NCI-H526 (cell line): ENCODE measurements around the gene POLR3GL.
"Not testable (repeated sequence)": the region's sequence is repeated elsewhere in the genome, so short reads cannot be mapped to it uniquely, and the experiment has no call there.

Source experiments
- DNase-seq, 2 experiments: peaks; one replicate each; lab custom pipeline; 2025; lab: John Stamatoyannopoulos, UW

The POLR3GL gene, protein sequence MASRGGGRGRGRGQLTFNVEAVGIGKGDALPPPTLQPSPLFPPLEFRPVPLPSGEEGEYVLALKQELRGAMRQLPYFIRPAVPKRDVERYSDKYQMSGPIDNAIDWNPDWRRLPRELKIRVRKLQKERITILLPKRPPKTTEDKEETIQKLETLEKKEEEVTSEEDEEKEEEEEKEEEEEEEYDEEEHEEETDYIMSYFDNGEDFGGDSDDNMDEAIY

DNA sequence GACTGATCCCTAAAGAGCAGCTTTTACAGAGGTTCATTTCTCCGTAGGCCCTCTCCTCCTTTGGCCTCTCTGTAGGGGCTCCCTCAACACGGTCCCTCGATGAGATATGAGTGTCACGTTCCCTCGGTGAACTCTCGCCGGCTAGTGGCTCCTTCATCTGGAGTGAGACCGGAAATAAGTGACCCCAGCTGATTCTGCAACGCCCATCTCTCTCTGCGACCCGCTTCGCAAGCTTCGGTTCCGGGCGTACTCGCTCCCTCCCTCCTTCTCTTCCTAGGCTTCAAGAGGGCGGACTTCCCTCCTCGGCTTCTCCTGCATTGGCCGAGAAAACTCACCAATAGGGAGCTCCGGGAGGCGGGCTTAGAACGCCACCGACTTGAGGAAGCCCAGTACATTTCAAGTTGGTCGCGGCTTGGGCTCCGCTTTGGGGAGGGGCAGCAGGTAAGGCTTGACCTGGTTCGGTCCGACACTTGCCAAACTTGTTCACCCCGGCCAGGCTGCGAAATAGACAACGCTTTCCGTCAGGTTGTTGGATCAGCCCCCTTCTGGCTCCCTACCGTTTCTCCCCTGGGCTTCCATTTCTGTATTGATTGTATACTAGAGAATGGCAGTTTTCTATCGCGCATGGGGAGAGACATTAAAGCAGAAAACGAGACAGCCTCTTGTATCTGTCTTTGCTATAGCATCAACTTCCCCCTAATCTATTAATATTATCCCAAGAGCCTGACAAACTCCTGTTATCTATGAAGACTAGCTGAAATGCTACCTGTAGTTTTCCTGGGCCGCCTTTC is at the start of gene POLR3GL, which contains the start of gene ANKRD34A:
Gene POLR3GL, plus strand, starts transcription at position 363 of the 791 bp plus-strand sequence. CDS start 10,176 bp downstream, outside the sequence.
Gene ANKRD34A, minus strand, starts transcription at position 248 of the 791 bp plus-strand sequence. CDS start 2,816 bp downstream, outside the sequence.
- DNase-seq, result peak; percentile 99 to 100

DNA sequence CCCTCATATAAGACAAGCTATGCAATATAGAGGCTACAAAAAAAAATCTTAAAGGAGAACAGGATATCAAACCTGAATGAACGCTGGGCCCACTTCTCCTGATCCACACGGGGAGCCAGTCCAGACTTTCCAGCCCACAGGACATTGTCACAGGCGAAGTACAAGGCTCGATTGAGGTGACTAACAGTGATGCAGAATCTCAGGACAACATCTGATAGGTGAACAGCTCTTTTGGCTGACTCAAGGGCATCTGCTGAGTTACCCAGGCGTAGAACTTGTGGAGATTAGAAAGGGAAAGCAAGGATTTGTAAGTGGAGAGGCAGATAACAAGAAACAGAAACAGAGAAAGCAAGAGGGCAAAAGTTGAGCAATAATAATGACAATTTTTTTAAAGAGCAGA is 47.7 kb upstream of the POLR3GL start:
- DNase-seq, result no peak

DNA sequence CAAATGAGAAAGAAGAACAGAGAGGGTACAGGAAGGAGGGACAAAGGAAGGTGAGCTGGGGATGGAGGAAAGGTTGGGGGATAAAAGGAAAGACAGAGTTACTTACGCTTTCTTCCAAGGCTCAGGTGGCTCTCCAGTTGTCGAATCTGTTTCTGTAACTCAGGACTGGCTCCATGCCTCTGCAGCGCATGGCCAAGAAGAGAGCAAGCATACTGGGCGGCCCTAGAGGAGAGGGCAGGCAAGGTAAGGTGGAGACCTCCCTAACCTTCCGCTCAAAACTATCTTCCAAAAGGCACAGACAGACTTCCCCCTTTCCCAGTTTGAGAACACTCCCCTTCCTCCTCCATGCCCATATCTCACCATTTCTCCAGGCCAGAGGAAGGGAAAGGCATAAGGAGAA is 46.9 kb upstream of the POLR3GL start:
- no peak for DNase-seq

DNA sequence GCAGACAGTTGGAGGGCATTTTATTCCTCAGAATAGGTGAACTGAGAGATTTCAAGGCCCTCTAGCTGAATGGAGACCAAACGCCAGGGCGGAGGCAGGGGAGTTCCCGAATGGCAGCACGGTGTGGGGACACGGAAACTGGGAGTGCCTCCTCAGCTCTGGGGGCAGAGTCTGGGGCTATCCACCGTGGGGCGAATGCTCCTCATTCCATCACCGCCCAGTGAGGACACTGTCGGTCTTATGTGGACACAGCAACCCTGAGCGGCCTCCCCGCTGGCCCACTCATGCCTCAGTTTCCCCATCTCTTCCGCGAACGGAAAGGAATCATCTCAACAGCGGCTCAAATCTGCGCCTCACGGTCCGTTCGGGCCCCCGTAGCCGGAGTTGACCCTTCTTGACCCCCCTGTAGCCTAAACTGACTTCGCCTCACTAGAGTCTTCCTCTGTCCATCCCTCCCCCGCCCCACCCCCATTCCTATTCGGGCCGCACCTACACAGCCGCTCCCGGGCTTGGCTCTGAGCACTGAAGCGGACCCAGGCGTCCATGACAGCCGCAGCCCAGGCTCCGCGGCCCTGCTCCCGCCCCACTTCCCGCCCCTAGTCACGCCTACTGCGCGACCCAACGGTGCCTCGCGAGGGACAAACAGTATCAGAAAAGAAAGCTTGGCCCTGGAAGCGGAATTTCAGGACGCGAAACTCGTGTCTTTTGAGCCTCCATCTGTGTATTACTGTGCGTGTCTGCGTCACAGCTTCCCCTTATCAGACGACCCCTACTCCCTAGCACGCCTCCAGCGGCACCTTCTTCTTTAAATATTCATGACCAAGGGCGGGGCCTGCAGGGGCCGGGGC is 46.1 kb upstream of the POLR3GL start, which contains the start of gene PEX11B:
Gene PEX11B, minus strand, starts transcription at position 574 of the 848 bp plus-strand sequence. Its CDS starts 29 bp downstream, at position 545.
- peak; percentile 89 to 99 for DNase-seq

DNA sequence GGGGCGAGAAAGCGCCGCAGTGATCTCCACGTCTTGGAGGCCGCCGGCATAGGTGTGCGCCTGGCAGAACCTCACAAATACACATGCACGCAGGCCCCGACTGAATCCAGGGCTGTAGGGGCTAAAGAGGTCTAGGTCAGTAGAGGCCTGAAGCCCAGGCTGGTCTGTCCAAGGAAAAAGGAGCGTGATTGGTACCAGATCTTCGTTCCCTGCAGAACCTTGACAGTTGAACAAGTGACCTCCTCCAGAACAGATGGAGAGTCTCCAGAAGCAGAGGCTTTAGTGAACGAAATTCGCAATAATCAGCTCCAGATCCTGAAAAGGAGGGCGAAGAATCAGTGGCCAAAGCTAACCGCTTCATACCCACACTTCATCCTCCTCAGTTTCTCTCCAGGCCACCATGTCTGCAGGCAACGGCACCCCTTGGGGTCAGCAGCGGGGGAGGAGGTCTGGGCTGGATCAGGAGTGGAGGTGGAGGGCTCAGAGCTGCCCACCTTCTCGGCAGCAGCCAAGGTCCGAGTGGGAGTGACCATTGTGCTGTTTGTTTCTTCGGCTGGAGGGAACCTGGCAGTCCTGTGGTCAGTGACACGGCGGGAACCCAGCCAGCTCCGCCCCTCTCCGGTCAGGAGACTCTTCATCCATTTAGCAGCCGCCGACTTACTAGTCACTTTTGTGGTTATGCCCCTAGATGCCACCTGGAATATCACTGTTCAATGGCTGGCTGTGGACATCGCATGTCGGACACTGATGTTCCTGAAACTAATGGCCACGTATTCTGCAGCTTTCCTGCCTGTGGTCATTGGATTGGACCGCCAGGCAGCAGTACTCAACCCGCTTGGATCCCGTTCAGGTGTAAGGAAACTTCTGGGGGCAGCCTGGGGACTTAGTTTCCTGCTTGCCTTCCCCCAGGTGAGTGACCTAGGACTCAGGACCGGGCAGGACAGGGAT is 45.2 kb upstream of the POLR3GL start:
- peak; percentile 23 to 60 for DNase-seq

DNA sequence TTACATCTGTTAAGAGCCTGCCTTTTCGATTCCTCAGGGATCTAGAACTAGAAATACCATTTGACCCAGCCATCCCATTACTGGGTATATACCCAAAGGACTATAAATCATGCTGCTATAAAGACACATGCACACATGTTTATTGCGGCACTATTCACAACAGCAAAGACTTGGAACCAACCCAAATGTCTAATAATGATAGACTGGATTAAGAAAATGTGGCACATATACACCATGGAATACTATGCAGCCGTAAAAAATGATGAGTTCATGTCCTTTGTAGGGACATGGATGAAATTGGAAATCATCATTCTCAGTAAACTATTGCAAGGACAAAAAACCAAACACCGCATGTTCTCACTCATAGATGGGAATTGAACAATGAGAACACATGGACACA is 44.2 kb upstream of the POLR3GL start:
- DNase-seq, result not testable (repeated sequence)

DNA sequence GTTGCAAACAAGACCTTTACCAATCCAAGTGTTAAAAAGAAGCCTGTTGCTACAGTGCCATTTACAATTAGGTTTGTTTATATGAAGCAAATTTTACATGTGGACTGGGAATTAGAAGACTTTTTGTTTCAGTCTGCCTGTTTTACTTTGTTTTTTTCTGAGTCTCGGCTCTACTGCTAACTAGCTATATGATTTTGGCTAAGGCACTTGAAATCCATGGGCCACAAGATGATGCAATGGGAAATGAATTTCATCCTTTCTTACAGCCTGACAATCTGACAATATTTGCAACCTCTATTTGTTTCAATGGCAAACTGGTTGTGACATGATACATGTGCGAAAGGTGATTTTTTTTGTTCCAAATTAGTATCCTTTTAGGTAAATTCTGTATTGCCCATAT is 42.2 kb upstream of the POLR3GL start:
- DNase-seq, result no peak

DNA sequence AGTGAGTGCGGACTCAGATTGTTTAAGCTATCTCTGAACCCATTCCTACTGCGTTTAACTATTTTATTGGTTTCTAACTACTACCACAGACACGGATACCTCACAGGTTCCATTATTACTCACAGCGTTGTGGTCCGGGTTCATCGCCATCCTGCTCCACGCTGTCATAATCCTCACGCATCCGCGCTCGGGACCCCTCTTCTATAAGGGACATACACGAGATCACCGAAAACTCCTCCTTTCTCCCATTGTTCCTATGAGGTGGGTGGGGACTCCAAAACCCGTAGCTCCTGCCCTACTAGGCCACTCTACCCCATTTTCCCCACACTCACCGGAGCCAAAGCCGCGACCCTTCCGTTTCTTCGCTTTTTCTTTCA is 37.8 kb upstream of the POLR3GL start:
- DNase-seq, result no peak

DNA sequence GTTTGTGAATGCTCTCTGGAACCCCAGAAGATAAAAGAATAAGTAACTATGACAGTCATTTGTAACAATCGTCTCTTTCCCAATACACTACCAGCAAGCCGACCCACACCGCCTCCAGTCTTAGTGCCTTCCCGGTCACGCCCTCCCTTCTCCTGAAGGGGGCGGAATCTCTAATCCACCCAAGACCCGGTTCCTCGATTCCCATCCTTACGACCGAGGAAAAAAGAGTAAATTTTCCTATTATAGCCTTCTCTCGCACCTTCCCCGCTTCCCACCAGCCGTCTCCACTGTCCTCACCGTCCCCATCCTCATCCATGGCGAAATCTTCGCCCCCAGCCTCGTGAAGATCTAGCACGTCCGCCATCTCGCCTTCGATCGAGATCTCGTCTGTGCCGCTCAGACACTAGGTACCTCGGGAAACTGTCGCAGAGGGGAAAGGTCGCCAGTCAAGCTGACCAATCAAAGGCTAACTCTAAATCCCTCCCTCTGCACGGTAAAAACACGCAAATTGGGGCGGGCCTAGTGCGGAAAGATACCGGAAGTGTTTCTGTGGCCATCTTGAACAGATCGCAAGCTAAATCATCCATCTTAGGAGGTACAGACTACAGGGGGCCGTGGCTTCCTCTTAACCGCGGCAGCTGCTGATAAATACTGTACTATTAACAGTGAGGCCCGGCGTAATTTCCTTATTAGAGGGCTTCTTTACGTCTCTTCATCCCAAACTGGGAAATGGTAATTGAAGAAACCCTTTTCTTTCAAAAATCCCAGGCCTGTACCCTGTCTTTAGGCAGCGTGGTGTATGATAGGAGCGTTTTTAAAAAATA is 37.2 kb upstream of the POLR3GL start, which contains the start of gene RBM8A:
Gene RBM8A, minus strand, starts transcription at position 422 of the 824 bp plus-strand sequence. Its CDS starts 58 bp downstream, at position 364.
- DNase-seq, result peak; percentile 100

DNA sequence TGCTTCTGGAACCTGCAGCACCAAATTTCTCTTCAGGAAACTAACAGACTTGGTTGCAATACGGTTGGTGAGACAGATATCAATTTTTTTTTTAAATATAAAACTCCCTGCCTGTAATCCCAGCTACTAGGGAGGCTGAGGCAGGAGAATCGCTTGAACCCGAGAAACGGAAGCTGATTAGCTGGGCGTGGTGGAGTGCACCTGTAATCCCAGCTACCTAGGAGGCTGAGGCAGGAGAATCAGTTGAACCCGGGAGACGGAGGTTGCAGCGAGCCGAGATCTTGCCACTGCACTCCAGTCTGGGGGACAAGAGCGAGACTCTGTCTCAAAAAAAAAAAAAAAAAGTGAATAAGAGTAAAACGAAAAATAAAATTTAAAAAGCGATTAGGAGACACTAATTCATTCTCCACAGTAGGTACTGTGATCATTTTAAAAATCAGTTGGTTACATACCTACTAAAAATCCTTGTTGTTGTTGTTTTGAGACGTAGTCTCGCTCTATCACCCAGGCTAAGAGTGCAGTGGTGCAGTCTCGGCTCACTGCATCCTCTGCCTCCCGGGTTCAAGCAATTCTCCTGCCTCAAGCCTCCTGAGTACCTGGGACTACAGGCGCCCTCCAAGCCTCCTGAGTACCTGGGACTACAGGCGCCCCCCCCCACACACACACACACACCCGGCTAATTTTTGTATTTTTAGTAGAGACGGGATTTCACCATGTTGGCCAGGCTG is 36.4 kb upstream of the POLR3GL start:
- no peak for DNase-seq

DNA sequence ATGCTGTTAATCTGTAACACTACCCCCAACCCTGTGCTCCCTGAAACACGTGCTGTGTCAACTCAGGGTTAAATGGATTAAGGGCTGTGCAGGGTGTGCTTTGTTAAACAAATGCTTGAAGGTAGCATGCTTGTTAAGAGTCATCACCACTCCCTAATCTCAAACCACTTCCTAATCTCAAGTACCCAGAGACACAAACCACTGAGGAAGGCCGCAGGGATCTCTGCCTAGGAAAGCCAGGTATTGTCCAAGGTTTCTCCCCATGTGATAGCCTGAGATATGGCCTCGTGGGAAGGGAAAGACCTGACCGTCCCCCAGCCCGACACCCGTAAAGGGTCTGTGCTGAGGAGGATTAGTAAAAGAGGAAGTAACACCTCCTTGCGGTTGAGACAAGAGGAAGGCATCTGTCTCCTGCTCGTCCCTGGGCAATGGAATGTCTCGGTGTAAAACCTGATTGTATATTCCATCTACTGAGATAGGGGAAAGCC is 31.9 kb upstream of the POLR3GL start:
- not testable (repeated sequence) for DNase-seq

DNA sequence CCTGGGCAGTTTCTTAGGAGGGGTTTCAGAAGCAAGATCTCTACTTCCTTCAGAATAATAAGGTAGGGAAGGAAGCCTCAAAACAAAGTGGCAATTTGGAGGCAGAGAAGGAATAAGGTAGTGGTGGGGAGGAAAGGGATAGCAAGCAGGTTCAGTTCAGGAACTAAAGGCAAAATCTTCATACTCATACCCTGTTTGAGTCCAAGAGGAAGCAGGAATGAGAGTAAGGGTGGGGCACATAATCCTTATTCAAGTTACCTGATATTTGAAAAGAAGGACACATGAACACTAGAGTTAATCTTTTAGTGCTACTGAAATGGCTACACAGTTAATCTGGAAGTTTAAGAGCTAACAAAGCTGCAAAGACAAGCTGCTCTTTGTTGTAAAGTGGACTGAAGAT is 28.8 kb upstream of the POLR3GL start:
- DNase-seq, result no peak

DNA sequence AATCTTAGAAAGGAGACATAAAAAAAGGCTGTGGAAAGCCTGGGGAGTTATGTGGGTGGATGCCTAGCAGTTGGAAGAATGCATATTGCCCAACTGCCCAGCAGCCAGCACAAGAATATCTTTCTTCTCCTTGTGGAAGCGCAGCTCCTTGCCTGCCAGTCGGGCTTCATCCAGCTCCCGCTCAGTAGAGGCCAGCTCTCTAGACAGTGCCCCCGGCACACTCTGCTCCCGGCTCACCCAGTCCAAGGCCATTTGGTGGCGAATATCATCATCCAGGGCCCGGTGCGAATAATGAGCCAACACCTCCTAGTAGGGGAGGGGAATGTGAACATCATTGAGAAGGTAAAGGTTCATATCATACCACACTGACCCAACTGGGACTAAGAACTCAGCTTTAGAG is 28.2 kb upstream of the POLR3GL start:
- no peak for DNase-seq

DNA sequence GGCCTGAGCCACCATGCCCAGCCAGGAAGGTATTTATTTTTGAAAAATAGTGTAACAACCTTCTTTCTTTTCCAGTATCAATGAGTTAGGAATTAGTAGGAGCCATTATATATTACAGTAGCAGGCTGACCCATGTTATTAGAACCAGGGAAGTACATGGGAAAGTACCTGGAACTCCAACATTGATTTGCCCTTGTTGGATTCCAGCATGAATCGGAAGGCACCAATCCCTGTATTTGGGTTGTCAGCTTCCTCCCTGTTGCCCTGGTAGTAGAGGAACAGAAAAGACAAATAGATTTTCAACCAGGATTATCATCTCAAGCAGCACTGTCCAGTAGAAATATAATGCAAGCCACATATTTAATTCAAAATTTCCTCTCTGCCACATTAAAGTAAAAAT is 27.1 kb upstream of the POLR3GL start:
- DNase-seq, result no peak

DNA sequence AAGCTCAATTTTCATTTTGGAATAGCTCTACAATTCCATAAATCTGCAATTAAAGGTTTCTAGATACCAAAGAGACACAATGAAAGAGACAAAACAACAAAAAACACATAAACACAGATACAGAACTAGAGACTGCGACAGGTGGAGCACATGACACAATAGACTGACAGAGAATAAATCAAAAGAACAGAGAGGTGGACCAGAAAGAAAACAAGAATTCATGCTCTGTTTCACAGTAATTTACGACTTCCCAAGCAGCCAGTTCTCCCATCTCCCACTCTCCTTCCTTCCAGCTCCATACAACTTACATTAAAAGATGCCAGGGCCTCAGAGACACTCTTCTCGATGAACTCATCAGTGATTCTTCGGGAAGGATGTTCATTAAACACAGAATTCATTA is 22.1 kb upstream of the POLR3GL start:
- DNase-seq, result no peak

DNA sequence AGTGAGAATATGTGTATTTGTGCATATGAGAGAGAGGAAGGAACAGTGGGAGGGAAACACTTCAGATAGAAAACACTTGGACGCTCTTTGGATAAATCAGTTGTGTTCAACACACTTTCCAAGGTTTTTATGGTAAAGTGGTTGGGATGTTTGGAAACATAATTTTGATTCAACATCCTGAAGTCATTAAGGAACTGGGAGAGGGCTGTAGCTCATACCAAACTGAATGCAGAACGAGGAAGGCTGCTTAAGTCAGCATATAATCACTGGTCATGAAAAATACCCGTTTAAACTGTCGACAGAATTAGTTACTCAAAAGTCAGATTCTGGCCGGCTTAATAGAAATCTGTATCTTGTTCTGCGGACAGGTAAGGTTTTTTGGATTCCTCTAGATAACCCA is 21.6 kb upstream of the POLR3GL start:
- DNase-seq, result no peak

DNA sequence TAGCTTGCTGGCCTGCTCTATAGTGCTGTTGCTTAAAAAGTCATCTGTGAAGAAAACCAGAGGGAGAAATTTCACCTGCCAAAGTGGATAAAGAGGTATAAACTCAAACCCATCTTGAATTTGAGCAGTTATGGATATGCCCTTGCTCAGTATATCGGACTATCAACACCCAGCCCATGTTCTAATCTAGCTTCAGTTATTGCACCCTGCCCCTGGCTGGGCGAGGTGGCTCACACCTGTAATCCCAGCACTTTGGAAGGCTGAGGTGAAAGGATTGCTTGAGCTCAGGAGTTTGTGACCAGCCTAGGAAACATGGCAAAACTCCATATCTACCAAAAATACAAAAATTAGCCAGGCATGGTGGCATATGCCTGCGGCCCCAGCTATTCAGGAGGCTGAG is 20.0 kb upstream of the POLR3GL start:
- no peak for DNase-seq

DNA sequence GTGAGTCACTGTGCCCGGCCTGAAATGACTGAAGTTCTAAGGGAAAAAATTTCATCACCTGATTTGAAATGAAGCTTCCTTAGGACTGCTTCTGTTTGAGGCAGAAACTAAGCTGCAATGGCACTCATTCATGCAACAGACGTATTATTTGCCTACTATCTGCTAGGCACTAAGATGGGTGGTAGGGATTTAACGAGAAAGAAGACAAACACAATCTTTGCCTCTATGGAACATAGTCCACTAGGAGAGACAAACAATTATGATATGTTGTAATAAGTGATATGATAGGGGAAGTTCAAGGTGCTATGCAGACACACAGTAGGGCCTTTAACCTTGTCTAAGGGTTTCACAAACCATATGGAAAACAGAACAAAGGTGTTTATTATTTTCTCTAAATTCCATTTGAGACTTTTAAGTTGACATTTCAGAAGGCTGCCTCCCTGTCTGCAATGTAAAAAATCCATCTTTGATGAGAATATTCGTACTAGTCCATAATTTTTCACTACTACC is 18.0 kb upstream of the POLR3GL start:
- no peak for DNase-seq

DNA sequence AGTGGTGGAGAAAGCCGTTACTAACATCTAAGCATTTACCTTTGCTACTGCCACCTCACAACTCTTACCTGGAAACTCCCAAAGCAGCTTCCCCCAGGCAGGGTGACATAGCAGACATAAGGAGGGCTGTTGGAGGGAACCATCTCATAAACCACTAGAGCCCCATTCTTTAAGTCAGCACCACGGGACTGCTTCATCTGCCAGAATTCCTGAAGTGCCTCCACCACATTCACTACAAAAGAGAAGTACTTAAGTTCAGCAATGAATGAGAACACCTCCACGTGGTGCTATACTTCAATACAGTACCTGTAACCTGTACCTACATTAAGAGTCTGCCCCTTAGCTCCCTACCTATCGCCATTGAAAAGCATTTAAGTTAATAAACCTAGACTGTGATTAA is 16.9 kb upstream of the POLR3GL start:
- DNase-seq, result no peak
